Endothelial cell of umbilical vein (primary cell): ENCODE results near the gene TOP2A. TPM values are rescaled to one million over a fixed set of nuclear protein-coding genes. Genes with fewer than 3 reads are reported as not detected.

Experiments used
- BruUV-seq: library from RNA; stranded (reverse); fragments of 400-500 nt; replicated peaks from 2 replicates; lab custom pipeline; 2021; lab: Mats Ljungman, UMichigan
- CTCF ChIA-PET: fragments of 300-600, 350-600 bp; sonication (Branson Sonifier 250); formaldehyde crosslinking; loops from one replicate; lab custom pipeline; 2021; ENCODE audit warnings: antibody characterized with exemption, inconsistent platforms; lab: Charles Lee
- POLR2A ChIA-PET: fragments of 300-600, 350-600 bp; sonication (Branson Sonifier 250); formaldehyde crosslinking; loops from one replicate; lab custom pipeline; 2021; ENCODE audit warnings: antibody characterized with exemption, inconsistent platforms; lab: Charles Lee
- DNase-seq: peaks from one replicate; pipeline ENCODE4 v3.0.0-alpha.2; 2011; ENCODE audit warnings: low read depth, low spot score
- FAIRE-seq: peaks from 2 replicates; lab custom pipeline; 2011; peaks lifted over from hg19 to GRCh38; lab: Jason Lieb, UNC
- H2AFZ ChIP-seq: 2 replicates; pipeline ENCODE4 v1.6.0; 2012; ENCODE audit warnings: low read depth, low read length, control low read depth, inconsistent platforms
- H3K27ac ChIP-seq: 2 replicates; pipeline ENCODE4 v1.5.1; 2011; ENCODE audit warnings: low read depth, mild to moderate bottlenecking, control low read depth, low read length, moderate library complexity; ENCODE audit not compliant: insufficient read depth
- H3K27me3 ChIP-seq, 2 experiments: 2 replicates each; pipeline versions ENCODE4 v1.6.0 to v1.6.1; 2011; ENCODE audit warnings: low read length in 2 of 2, mixed read lengths in 1 of 2; ENCODE audit not compliant: control insufficient read depth in 2 of 2, insufficient read depth in 2 of 2
- H3K36me3 ChIP-seq, 2 experiments: 2 replicates in 1 of 2; 3 replicates in 1 of 2; pipeline ENCODE4 v1.5.1; 2011; ENCODE audit warnings: low read length in 2 of 2, mild to moderate bottlenecking in 1 of 2, moderate library complexity in 1 of 2; ENCODE audit not compliant: control insufficient read depth in 2 of 2, insufficient read depth in 2 of 2; ENCODE audit errors: extremely low read depth in 1 of 2
- H3K4me1 ChIP-seq: 3 replicates; pipeline ENCODE4 v1.5.1; 2011; ENCODE audit warnings: mild to moderate bottlenecking, low read length; ENCODE audit not compliant: control insufficient read depth, insufficient read depth; ENCODE audit errors: extremely low read depth
- H3K4me2 ChIP-seq: 2 replicates; pipeline ENCODE4 v1.6.1; 2011; ENCODE audit warnings: low read length, control low read depth, mixed read lengths; ENCODE audit not compliant: insufficient read depth
- H3K4me3 ChIP-seq, 3 experiments: fragments of 200-600 bp in 1 of 3; sonication (generic), shearing (Covaris generic) in 1 of 3; replicated peaks in 1 of 3; 2 replicates each; pipeline ENCODE4 v1.5.1; 2011 to 2016; ENCODE audit warnings: control low read depth in 3 of 3, low read length in 3 of 3, mild to moderate bottlenecking in 2 of 3, inconsistent platforms in 1 of 3, low read depth in 1 of 3, moderate library complexity in 1 of 3; ENCODE audit not compliant: insufficient read depth in 1 of 3
- H3K79me2 ChIP-seq: 2 replicates; pipeline ENCODE4 v1.6.0; 2012; ENCODE audit warnings: low read length, inconsistent platforms; ENCODE audit not compliant: control insufficient read depth, insufficient read depth
- H3K9ac ChIP-seq: replicated peaks from 2 replicates; pipeline ENCODE3; 2011; ENCODE audit warnings: low read length, control low read depth; ENCODE audit not compliant: insufficient read depth; ENCODE audit errors: extremely low read depth
- H3K9me1 ChIP-seq: replicated peaks from 3 replicates; pipeline ENCODE4 v1.6.0; 2011; ENCODE audit warnings: mild to moderate bottlenecking, low read length; ENCODE audit not compliant: control insufficient read depth, insufficient read depth; ENCODE audit errors: extremely low read depth
- H3K9me3 ChIP-seq: replicated peaks from 2 replicates; pipeline ENCODE4 v1.5.1; 2012; ENCODE audit warnings: low read length, inconsistent platforms; ENCODE audit not compliant: control insufficient read depth, insufficient read depth
- H4K20me1 ChIP-seq: replicated peaks from 2 replicates; pipeline ENCODE3; 2011; ENCODE audit warnings: mild to moderate bottlenecking, low read length; ENCODE audit not compliant: control insufficient read depth, insufficient read depth; ENCODE audit errors: extremely low read depth
- EZH2 ChIP-seq: IDR thresholded peaks from 2 replicates; pipeline ENCODE4 v1.6.1; 2012; ENCODE audit warnings: borderline replicate concordance, low read depth, mild to moderate bottlenecking, moderate library complexity, low read length, inconsistent platforms; ENCODE audit not compliant: severe bottlenecking
- FOS ChIP-seq: IDR thresholded peaks from 2 replicates; pipeline ENCODE4 v1.6.1; 2011; ENCODE audit warnings: mild to moderate bottlenecking, low read length, moderate library complexity, borderline replicate concordance; ENCODE audit not compliant: insufficient read depth
- GATA2 ChIP-seq: IDR thresholded peaks from 2 replicates; pipeline ENCODE4 v1.7.0; 2011; ENCODE audit warnings: low read depth, mild to moderate bottlenecking, moderate library complexity, mixed read lengths, low read length; ENCODE audit not compliant: insufficient read length, insufficient read depth
- JUN ChIP-seq: IDR thresholded peaks from 2 replicates; pipeline ENCODE4 v1.6.1; 2011; ENCODE audit warnings: borderline replicate concordance, low read depth; ENCODE audit not compliant: insufficient read length, insufficient read depth
- MYC ChIP-seq: IDR thresholded peaks from one replicate; pipeline ENCODE4 v1.6.1; 2011; ENCODE audit warnings: mild to moderate bottlenecking, low read depth, low read length
- POLR2A ChIP-seq: IDR thresholded peaks from 2 replicates; pipeline ENCODE4 v1.6.1; 2012; ENCODE audit warnings: low read depth, mild to moderate bottlenecking, control low read depth, low read length
- POLR2AphosphoS5 ChIP-seq: IDR thresholded peaks from 2 replicates; pipeline ENCODE4 v1.6.1; 2012; ENCODE audit warnings: low read depth, mild to moderate bottlenecking, control low read depth, low read length, moderate library complexity; ENCODE audit not compliant: insufficient read depth
- dilution Hi-C: fragments of 300-500 bp; cut with MboI; formaldehyde crosslinking; loops from one replicate; pipeline ENCODE4 v1.15.0; 2019; ENCODE audit warnings: low sequenced_read_pairs; ENCODE audit not compliant: extremely low pct_ligation_motif_present
- intact Hi-C: fragments of 100-400 bp; cut with micrococcal nuclease; formaldehyde crosslinking; loops from one replicate; pipeline ENCODE4 v1.10.0; 2022
- polyA plus RNA-seq, 4 experiments: library from polyadenylated mRNA; depleted of rRNA in 3 of 4; stranded (reverse) in 3 of 4; unstranded in 1 of 4; fragments of >200 nt; gene quantifications; 2 replicates each; pipeline versions ENCODE4 v1.2.1 to v1.2.3, GENCODE V29; 2011 to 2012; ENCODE audit warnings: missing spikeins in 1 of 4
- total RNA-seq: library from RNA; stranded (reverse); gene quantifications from 2 replicates; pipeline ENCODE4 v1.2.3, GENCODE V29; 2021
- TF ChIP-seq, protein P1 (sequence below): IDR thresholded peaks from 2 replicates; pipeline ENCODE4 v1.6.1; 2011; ENCODE audit not compliant: insufficient read depth, insufficient read length
- TF ChIP-seq, protein P2 (sequence below), 2 donors: IDR thresholded peaks; 1 replicate in 1 of 2; 2 replicates in 1 of 2; pipeline ENCODE4 v1.5.1; 2011; ENCODE audit warnings: low read length in 2 of 2, mild to moderate bottlenecking in 2 of 2, moderate library complexity in 2 of 2, control low read depth in 1 of 2, inconsistent platforms in 1 of 2, low read depth in 1 of 2; ENCODE audit not compliant: insufficient read depth in 1 of 2; ENCODE audit errors: extremely low read depth in 1 of 2

The TOP2A gene
- total and polyA plus RNA-seq, 2 donors (not counting 3 experiments of a cell fraction or from before 2014, with no cell fraction given) = 31.3 to 160 TPM

DNA sequence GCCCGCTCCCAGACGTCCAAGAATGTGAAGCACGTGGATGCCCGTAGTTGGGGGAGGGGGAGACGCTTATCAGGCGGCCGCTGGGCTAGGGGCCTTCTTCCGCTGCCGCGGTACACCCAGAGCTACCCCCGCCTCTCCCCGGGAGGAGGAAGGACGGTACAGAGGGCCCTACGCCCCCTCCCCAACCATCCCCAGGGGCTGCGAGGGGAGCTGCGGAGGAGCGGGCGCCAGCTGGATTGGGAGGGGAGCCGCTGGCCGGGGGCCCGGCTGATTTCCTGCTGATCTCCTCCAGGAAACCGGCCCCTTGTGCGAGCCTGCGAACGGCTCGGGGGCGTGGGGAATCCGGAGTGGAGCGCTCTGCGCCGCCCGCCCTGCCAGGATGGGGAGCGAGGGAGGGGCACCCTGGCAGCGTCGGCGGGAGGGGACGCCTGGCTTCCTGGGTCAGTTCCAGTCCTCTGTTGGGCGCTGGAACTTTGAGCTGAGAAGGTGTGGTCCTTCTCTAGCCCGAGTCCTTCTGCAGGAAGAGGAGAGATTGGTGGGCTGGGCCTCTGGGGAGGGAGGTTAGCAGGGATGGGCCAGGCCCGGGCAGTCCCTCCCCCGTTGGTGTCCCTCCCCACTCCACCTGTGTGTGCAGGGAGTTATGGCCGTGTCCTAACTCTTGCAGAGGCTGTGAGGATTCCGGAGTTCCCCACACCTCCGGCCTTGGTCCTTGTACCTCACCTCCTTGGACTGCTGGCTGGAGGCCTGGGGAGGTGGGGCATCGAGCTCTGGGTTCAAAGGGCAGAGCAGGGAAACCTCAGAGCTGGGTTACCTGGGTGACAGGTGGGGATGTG lies 72.3 kb downstream of the TOP2A start:
- Histone ChIP-seq H3K9me3 (no peaks in the 10 kb centered on the region), H3K4me2 (peak overlapping the region; percentile 62), H3K79me2 (peaks cover 73% of the 10 kb centered on the region), H3K27me3 (no peaks in the 10 kb centered on the region), H3K36me3 (peaks cover 0 to 14% of the 10 kb centered on the region in 2 experiments), H3K9me1 (no peaks in the 10 kb centered on the region), H2AFZ (no peak overlapping the region), H3K4me3 (peak overlapping the region in 2 of 3 experiments; percentile 69 to 85), H3K4me1 (peaks cover 74% of the 10 kb centered on the region), H3K27ac (peak overlapping the region; percentile 77), H4K20me1 (no peaks in the 10 kb centered on the region), H3K9ac (peak overlapping the region; percentile 53)
- dilution Hi-C loops = no loop called here
- intact Hi-C loops = loop anchor here (5.0 kb wide), 1 partner anchor 128 kb away; the partner anchor contains the start of gene WIPF2
- FAIRE-seq = peak; percentile 90
- POLR2A ChIA-PET = interaction anchor here (0.7 to 1.3 kb wide), 2 partner anchors 26 to 1922 kb away, joined by 3 read pairs; no protein-coding TSS in a partner anchor
- CTCF ChIA-PET = interaction anchor here (1.2 to 10.6 kb wide), 8 partner anchors 10 to 215 kb away, joined by 3 to 109 read pairs (median 6); no protein-coding TSS in a partner anchor
- no TSS peak for BruUV-seq
- peak; percentile 78 for DNase-seq
- TF ChIP-seq POLR2A (no peak), EZH2 (no peak), POLR2AphosphoS5 (peak; percentile 77), JUN (no peak), FOS (no peak), GATA2 (peak; percentile 72), MYC (peak; percentile 89)
- TF ChIP-seq, protein P1, sequence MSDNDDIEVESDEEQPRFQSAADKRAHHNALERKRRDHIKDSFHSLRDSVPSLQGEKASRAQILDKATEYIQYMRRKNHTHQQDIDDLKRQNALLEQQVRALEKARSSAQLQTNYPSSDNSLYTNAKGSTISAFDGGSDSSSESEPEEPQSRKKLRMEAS = peak; percentile 81
- TF ChIP-seq, protein P2, sequence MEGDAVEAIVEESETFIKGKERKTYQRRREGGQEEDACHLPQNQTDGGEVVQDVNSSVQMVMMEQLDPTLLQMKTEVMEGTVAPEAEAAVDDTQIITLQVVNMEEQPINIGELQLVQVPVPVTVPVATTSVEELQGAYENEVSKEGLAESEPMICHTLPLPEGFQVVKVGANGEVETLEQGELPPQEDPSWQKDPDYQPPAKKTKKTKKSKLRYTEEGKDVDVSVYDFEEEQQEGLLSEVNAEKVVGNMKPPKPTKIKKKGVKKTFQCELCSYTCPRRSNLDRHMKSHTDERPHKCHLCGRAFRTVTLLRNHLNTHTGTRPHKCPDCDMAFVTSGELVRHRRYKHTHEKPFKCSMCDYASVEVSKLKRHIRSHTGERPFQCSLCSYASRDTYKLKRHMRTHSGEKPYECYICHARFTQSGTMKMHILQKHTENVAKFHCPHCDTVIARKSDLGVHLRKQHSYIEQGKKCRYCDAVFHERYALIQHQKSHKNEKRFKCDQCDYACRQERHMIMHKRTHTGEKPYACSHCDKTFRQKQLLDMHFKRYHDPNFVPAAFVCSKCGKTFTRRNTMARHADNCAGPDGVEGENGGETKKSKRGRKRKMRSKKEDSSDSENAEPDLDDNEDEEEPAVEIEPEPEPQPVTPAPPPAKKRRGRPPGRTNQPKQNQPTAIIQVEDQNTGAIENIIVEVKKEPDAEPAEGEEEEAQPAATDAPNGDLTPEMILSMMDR (IDR thresholded peaks at IDR 0.05; ENCODE audit: extremely low read depth in 1 of 2, insufficient read depth in 1 of 2, low read depth in 1 of 2, low read length in 2 of 2) = no peak
